HEK293T (cell line): ENCODE data around the gene C1orf174.

Source experiments
- CTCF ChIA-PET: fragments of 350-600 bp; formaldehyde crosslinking; extraction: SDS; loops from one replicate; lab custom pipeline; 2021; ENCODE audit warnings: antibody characterized with exemption, inconsistent platforms; lab: Yijun Ruan, JAX
- POLR2A ChIA-PET: fragments of 350-600 bp; formaldehyde crosslinking; extraction: SDS; loops from one replicate; lab custom pipeline; 2020; ENCODE audit warnings: antibody characterized with exemption, inconsistent platforms; lab: Yijun Ruan, JAX
- DNase-seq: peaks from one replicate; pipeline ENCODE4 v3.0.0; 2012; ENCODE audit warnings: mixed read lengths; ENCODE audit errors: extremely low spot score
- BHLHE40 ChIP-seq: fragments of 450-650 bp; IDR thresholded peaks from 2 replicates; pipeline ENCODE4 v1.6.1; 2016; ENCODE audit warnings: mild to moderate bottlenecking, moderate library complexity, borderline replicate concordance
- ELF4 ChIP-seq: fragments of 450-650 bp; IDR thresholded peaks from 2 replicates; pipeline ENCODE4 v1.6.1; 2017; ENCODE audit warnings: antibody characterized with exemption
- FOXA1 ChIP-seq: fragments of 450-650 bp; IDR thresholded peaks from 2 replicates; pipeline ENCODE4 v1.6.1; 2016; ENCODE audit warnings: mild to moderate bottlenecking
- FOXK2 ChIP-seq: fragments of 450-650 bp; IDR thresholded peaks from 2 replicates; pipeline ENCODE4 v1.6.1; 2016; ENCODE audit warnings: mild to moderate bottlenecking
- FOXM1 ChIP-seq: fragments of 450-650 bp; IDR thresholded peaks from 2 replicates; pipeline ENCODE4 v1.6.1; 2017; ENCODE audit warnings: mild to moderate bottlenecking, borderline replicate concordance
- HDGF ChIP-seq: fragments of 450-650 bp; IDR thresholded peaks from 2 replicates; pipeline ENCODE4 v1.6.1; 2017; ENCODE audit warnings: antibody characterized with exemption, borderline replicate concordance
- L3MBTL2 ChIP-seq: fragments of 450-650 bp; conservative IDR thresholded peaks from 2 replicates; pipeline ENCODE4 v1.6.1; 2016; ENCODE audit warnings: mild to moderate bottlenecking
- LEF1 ChIP-seq: fragments of 450-650 bp; IDR thresholded peaks from 2 replicates; pipeline ENCODE4 v1.6.1; 2017; ENCODE audit warnings: mild to moderate bottlenecking, borderline replicate concordance
- NFRKB ChIP-seq: fragments of 450-650 bp; IDR thresholded peaks from 2 replicates; pipeline ENCODE4 v1.6.1; 2016; ENCODE audit warnings: mild to moderate bottlenecking, moderate library complexity
- SP1 ChIP-seq: fragments of 450-650 bp; IDR thresholded peaks from 2 replicates; pipeline ENCODE4 v1.6.1; 2017
- SUZ12 ChIP-seq: fragments of 450-650 bp; IDR thresholded peaks from 2 replicates; pipeline ENCODE4 v1.6.1; 2016; ENCODE audit warnings: mild to moderate bottlenecking
- ZNF384 ChIP-seq: fragments of 450-650 bp; IDR thresholded peaks from 2 replicates; pipeline ENCODE4 v1.6.1; 2016
- TF ChIP-seq, protein P1 (sequence below): fragments of 450-650 bp; IDR thresholded peaks from 2 replicates; pipeline ENCODE4 v1.6.1; 2016

C1orf174 gene

GRCh38 chr1:3846541-3846940, 53.5 kb downstream of the C1orf174 start:
- DNase-seq: no peak
- ChIA-PET POLR2A (no interaction called here), CTCF (interaction anchor here (0.6 kb wide), 1 partner anchor 76 kb away, joined by 3 read pairs; no protein-coding TSS in a partner anchor)
- TF ChIP-seq FOXA1: no peak
- no peak for TF ChIP-seq NFRKB
- no peak for TF ChIP-seq LEF1
- TF ChIP-seq HDGF: no peak
- no peak for TF ChIP-seq ELF4
- no peak for TF ChIP-seq FOXM1
- no peak for TF ChIP-seq SP1
- TF ChIP-seq SUZ12: no peak

DNA sequence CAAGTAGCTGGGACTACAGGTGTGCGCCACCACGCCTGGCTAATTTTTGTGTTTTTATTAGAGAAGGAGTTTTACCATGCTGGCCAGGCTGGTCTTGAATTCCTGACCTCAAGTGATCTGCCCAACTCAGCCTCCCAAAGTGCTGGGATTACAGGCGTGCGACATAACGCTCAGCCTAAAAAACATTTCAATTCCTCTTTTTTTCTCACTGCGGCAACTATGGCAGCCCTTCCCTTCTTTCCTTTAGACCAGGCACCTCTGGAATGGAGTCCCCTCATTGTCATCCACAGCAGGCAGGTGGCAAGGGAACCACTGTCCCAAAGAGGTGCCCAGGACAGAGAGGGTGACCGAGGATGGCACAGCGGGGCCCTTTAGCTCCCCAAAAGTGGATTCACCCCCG, 57.2 kb downstream of the C1orf174 start:
- TF ChIP-seq FOXA1 (no peak), ELF4 (no peak), FOXK2 (no peak), HDGF (no peak), L3MBTL2 (no peak), ZNF384 (no peak), LEF1 (no peak)
- TF ChIP-seq, protein P1, sequence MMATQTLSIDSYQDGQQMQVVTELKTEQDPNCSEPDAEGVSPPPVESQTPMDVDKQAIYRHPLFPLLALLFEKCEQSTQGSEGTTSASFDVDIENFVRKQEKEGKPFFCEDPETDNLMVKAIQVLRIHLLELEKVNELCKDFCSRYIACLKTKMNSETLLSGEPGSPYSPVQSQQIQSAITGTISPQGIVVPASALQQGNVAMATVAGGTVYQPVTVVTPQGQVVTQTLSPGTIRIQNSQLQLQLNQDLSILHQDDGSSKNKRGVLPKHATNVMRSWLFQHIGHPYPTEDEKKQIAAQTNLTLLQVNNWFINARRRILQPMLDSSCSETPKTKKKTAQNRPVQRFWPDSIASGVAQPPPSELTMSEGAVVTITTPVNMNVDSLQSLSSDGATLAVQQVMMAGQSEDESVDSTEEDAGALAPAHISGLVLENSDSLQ: no peak
- DNase-seq: no peak
- POLR2A ChIA-PET: no interaction called here
- CTCF ChIA-PET: no interaction called here

- ChIA-PET CTCF (no interaction called here), POLR2A (no interaction called here)
- no peak for DNase-seq
- TF ChIP-seq HDGF (no peak), SUZ12 (no peak), BHLHE40 (no peak)
Observed at GRCh38 chr1:3841491-3841890, 58.6 kb downstream of the C1orf174 start.
